SHP77 (cell line): Measurements from ENCODE around the gene LRMDA.

Experiments
- DNase-seq, 2 experiments: peaks; one replicate each; lab custom pipeline; 2025; lab: John Stamatoyannopoulos, UW

The LRMDA gene

GRCh38 chr10:75952093-75952492 is 520.7 kb downstream of the LRMDA start:
- no peak for DNase-seq

DNA sequence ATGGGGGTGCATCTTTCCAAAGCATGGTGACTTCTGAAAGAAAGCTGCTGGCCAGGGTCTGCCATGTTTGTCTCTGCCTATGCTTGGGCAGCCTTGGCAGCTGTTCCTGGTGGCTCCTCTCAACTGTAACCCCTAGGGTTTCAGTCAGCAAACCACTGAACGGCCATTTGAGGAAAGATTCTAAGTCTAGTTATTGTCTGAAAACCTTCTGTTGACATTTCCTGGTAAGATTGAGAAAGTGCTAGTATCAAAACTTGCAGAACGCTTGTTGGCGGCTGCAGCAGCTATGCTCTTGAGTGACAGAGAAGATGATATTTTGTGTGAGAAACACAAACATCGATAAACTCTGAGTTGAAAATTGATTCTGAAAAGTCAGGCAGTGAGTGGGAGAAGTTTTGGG is 523.1 kb downstream of the LRMDA start:
- no peak for DNase-seq

- DNase-seq = no peak
Observed at GRCh38 chr10:75955973-75956502, 524.6 kb downstream of the LRMDA start.

GRCh38 chr10:75956624-75957023 is 525.2 kb downstream of the LRMDA start:
- no peak for DNase-seq

GRCh38 chr10:75957314-75958120 is 526.1 kb downstream of the LRMDA start:
- no peak for DNase-seq

DNA sequence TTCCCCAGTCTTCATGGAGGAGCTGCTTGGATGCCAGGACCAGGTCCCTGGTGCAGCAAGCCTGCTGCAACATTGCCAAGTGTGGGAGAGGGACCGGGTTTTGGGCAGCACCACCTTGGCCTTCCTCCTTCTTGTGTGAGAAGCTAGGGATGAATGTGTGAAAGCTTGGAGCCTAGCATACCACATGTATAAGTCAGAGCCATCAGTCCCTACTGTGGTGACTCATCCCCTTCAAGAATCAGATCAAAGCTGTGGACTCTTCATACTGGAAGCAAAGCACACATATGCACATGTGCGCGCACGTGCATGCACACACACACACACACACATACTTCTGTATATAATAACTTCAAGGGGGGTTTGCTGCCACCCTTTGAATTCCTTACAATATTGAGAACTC is 527.8 kb downstream of the LRMDA start:
- DNase-seq = no peak

- DNase-seq = no peak
Observed at GRCh38 chr10:75959912-75960311, 528.5 kb downstream of the LRMDA start.

DNA sequence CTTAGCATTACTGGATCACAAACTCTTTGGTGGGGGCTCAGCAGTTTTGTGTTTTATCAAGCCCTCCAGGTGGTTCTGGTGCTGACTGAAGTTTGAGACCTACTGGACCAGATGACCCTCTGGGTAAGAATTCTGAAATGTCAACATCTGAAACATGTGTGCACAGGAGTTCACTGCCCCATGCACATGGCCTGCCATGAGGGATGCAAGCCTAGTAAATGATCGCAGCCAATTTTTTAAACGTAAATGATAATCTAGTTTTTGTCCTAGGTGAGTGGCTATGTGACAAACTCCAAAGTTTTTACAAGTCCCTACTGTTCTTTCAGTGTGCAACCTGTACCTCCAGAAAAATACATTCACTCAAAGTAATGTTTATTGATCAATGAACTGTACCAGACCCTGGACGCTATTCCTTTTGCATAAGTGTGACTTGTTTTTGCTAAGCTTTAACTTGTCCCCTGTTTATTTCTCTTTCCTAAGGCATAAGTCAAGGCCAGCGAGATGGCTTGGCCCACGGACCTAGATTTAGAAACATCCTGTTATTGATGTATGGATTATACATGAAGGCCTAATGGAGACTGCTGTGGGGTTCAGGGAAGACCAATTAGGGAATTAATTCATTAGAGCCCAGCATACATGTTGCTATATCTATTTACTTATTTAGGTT is 531.1 kb downstream of the LRMDA start:
- no peak for DNase-seq

DNA sequence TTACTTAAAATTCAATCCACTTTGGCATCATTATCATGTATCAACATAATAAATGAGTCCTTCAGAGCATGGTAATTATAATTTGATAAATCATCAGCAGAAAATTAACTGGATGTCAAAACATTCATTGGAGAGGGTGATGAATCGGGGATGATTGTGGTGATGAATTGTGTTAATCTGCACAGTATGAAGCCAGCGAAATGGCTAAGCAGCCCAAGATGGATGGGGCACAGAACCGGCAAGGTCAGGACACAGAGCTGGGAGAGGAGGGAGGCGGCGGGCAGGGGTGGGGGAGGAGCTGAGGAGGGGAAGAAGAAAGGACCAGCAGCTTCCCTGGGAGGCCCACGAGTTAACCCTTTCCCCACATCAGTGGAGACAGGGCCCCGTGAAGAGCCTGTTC is 536.1 kb downstream of the LRMDA start:
- DNase-seq = no peak

DNA sequence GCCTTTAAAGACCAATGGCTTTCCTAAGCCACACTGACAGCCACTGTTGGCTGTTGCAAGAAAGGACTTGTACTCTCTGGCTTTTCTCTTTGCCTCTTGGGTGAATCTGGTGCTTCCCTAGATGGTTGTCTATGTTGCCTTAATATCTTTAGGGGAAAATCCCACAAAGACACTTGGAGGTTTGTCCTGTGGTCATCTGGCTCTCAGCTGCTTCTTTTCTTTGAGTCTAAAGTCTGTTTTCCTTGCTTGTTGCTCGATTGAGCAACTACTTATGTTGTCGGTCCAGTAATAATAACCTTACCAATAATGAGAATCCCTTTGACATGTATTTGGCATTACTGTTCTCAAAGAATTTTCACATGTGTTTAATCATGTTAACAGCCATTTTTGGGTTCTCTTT is 537.6 kb downstream of the LRMDA start:
- no peak for DNase-seq

GRCh38 chr10:75971402-75972211 is 540.2 kb downstream of the LRMDA start:
- no peak for DNase-seq

DNA sequence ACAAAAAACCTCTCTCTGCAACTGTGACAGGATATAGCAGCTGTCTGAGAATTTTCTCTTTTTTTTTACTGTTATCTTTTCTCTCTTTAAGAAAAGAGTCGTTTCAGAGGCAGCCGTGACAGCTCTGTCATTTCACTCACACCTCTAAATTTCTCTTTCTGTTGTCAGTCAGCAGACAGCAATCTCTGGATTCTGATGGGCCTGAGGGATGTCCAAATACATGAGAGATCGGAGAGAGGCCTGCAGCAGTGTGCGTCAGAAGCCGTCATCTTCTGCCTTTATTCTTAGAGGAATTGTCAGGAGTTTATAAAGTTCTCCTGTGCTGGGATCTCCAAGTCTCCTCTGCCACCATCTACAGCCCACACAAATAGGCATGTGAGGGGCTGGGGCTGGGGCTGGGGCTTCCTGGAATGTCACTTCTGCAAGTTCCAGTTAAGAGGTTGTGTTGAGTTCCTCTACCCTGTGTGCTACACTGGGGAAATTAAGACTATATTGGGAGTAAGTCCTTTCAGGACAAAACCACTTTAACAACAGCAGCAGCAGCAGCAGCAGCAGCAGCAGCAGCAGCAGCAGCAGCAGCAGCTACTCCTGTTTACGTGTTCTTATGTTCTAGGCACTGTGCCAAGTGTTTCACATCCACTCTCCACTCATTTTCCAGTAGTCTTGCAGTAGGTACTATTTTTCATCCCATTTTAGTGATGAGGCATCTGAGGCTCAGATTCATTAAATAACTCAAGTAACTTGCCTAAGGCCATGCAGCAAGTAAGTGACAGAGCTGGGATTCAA is 541.3 kb downstream of the LRMDA start:
- DNase-seq = peak in 1 of 2 experiments; percentile 0

GRCh38 chr10:75974080-75974479 is 542.7 kb downstream of the LRMDA start:
- no peak for DNase-seq

- DNase-seq = no peak
Observed at GRCh38 chr10:75976681-75977080, 545.3 kb downstream of the LRMDA start.

DNA sequence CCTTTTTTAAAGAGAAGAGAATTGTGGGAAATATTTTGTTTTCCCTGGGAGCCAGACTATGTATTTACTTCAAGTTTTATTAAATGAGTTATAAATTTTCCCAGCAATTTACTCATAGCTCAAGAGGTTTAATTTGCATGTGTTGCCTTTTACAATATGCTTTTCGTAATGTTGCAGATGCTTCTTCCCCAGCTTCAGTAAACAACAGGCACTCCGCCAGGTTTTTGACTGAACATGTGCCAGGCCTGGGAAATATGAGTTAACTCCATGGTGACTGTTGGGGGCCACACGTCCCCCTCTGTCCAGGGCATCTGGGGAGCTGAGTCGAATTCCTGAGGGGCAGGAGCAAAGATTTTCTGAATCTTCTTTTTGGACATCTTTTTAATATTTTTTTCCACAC is 545.7 kb downstream of the LRMDA start:
- DNase-seq = peak in 1 of 2 experiments; percentile 1

- no peak for DNase-seq
Observed at GRCh38 chr10:75978213-75978612, 546.8 kb downstream of the LRMDA start.

GRCh38 chr10:75980419-75981002 is 549.1 kb downstream of the LRMDA start:
- DNase-seq = no peak

- no peak for DNase-seq
Observed at GRCh38 chr10:75982611-75983369, 551.4 kb downstream of the LRMDA start.

DNA sequence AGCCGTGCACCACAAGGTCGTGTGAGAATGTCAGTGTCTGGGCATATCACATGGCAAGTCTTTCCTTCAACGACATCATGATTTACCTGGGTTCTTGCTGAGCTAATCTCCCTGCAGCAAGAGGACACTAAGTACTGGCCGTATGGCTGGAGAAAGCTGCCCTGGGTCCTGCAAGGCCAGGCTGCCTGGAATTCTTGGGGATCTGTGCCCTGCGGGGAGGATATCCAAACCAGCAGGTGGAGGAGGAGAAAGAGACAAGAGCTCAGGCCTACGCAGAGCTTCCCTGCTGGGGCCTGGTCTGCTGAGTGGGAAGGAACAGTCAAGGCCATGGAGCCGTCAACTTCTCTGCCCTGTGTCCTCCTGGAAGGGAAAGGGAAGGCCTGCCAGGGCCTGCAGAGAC is 552.6 kb downstream of the LRMDA start:
- DNase-seq = no peak

DNA sequence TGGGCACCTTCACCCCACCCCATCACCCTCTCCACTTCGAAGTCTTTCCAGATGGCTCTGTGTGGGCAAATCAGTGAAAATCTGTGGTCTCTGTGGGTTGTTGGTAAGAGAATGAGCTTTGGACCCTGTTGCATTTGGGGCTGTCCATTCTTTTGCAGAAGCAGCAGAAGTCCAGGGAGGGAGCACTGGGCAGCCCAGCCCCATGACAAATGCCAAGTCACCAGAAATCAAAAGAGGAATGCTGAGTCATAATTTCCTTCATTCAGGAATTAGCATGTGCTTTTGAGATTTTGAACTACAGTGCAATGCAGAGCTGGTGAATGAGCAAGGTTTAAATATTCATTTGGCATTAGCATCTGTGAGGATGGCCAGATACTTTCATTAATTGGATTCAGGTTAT is 556.2 kb downstream of the LRMDA start:
- no peak for DNase-seq
